NT2/D1 (cell line): Measurements from ENCODE around the gene ACTR1A.

Experiments used
- SUZ12 ChIP-seq: IDR thresholded peaks from 2 replicates; pipeline ENCODE4 v1.6.1; 2011; ENCODE audit not compliant: insufficient read length, insufficient read depth; ENCODE audit errors: extremely low read depth
- YY1 ChIP-seq: IDR thresholded peaks from 2 replicates; pipeline ENCODE4 v1.6.1; 2011; ENCODE audit not compliant: insufficient read length, insufficient read depth
- ZNF274 ChIP-seq: IDR thresholded peaks from 2 replicates; pipeline ENCODE4 v1.6.1; 2011; ENCODE audit warnings: mild to moderate bottlenecking, low read depth, low read length

DNA sequence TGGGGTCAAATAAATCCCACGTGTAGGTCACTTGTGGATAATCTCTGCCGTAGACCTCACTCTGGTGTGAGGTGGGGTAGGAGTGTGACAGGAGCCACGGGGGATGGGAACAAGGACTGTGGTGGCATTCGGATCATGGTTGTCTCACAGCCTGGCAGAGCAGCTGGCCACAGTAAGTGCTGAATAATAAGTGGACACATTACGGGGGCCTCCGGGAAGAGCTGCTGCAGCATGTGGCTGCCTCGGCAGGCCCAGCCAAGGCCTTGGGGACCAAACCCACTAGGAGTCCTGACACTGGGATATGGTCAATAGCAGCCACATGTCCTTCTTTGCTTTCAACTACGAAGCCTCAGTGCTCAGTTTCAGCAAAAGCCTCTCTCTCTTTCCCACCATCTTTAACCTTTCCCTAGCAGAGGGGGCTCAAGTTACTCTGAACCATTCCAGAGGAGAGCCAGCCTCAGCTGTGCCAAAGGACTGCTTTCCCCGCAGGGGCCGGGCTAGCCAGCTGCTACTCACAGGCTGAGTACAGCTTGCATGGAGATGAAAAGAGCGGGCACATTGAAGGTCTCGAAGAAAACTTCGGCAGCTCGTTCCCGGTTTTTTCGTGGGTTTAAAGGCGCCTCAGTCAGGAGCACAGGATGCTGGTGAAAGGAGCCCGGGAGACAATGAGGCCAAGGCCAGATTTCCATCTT is 17.3 kb downstream of the ACTR1A start:
- TF ChIP-seq YY1 (no peak), ZNF274 (no peak), SUZ12 (no peak)
